MM.1S (cell line): ENCODE data around the gene MAGEL2.

Experiments
- CTCF ChIP-seq: fragments of 300-600 bp; sonication (generic); IDR thresholded peaks from 2 replicates; pipeline ENCODE4 v1.5.1; 2016; ENCODE audit warnings: antibody characterized with exemption, low read length, mixed read lengths
- EZH2 ChIP-seq: fragments of 300-600 bp; sonication (generic); optimal IDR thresholded peaks from 2 replicates; pipeline ENCODE3; 2017; ENCODE audit warnings: low read depth, mild to moderate bottlenecking, antibody characterized with exemption, low read length, mixed read lengths

GRCh38 chr15:23646165-23647000, 1.3 kb downstream of the MAGEL2 start:
- TF ChIP-seq CTCF (no peak), EZH2 (no peak)
